ENCODE measurements around the gene CKAP5.

The CKAP5 gene

GRCh38 chr11:46836870-46837269, 9.2 kb downstream of the CKAP5 start:
- Histone ChIP-seq H3K79me2 (peaks cover 22% of the 10 kb centered on the region), H3K36me3 (ENCODE audit: control insufficient read depth, insufficient read depth, low read length) (no peaks in the 10 kb centered on the region)
- TF ChIP-seq CTCF (IDR thresholded peaks at IDR 0.05), result no peak

DNA sequence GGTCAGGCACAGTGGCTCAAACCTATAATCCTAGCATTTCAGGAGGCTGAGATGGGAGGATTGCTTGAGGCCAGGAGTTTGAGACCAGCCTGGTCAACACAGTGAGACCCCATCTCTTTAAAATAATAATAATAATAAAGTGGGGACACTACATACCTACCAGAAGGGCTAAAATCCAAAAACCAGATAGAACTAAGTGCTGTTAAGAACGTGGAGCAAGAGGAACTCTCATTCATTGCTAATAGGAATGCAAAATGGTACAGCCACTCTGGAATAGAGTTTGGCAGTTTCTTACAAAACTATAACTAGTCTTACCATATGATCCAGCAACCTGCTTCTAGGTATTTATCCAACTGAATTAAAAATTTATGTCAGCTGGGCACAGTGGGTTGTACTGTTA, 9.6 kb downstream of the CKAP5 start:
- Histone ChIP-seq H2AFZ (no peak overlapping the region), H3K36me3 (ENCODE audit: control insufficient read depth, insufficient read depth, low read length) (no peaks in the 10 kb centered on the region)
- TF ChIP-seq CTCF (IDR thresholded peaks at IDR 0.05), result no peak

More at GRCh38 chr11:46836870-46837269, 9.2 kb downstream of the CKAP5 start:
- Histone ChIP-seq H3K27ac (no peak overlapping the region), H3K9me3 (ENCODE audit: control insufficient read depth, low read length) (no peaks in the 10 kb centered on the region), H3K4me3 (ENCODE audit: low read depth, low read length) (no peak overlapping the region), H2AFZ (no peak overlapping the region), H3K27me3 (ENCODE audit: control insufficient read depth, insufficient read depth, low read length) (no peaks in the 10 kb centered on the region), H3K4me1 (no peaks in the 10 kb centered on the region), H3K9ac (no peak overlapping the region), H3K4me2 (ENCODE audit: low read length) (no peak overlapping the region)

GRCh38 chr11:46835897-46836296, 10.2 kb downstream of the CKAP5 start:
- no peaks in the 10 kb centered on the region for H3K27me3 ChIP-seq (ENCODE audit: control insufficient read depth, insufficient read depth, low read length)
- H3K79me2 ChIP-seq, result peaks cover 22% of the 10 kb centered on the region
- H3K4me3 ChIP-seq (ENCODE audit: low read depth, low read length), result no peak overlapping the region
- no peak overlapping the region for H3K27ac ChIP-seq
- no peaks in the 10 kb centered on the region for H3K4me1 ChIP-seq
- no peak for TF ChIP-seq CTCF (IDR thresholded peaks at IDR 0.05)
- no peak overlapping the region for H2AFZ ChIP-seq
- H3K9ac ChIP-seq, result no peak overlapping the region
- no peak overlapping the region for H3K4me2 ChIP-seq (ENCODE audit: low read length)
- H3K36me3 ChIP-seq (ENCODE audit: control insufficient read depth, insufficient read depth, low read length), result no peaks in the 10 kb centered on the region
- H3K9me3 ChIP-seq (ENCODE audit: control insufficient read depth, low read length), result no peaks in the 10 kb centered on the region

More for the DNA sequence above, 9.6 kb downstream of the CKAP5 start:
- Histone ChIP-seq H3K9ac (no peak overlapping the region), H3K4me2 (ENCODE audit: low read length) (no peak overlapping the region), H3K9me3 (ENCODE audit: control insufficient read depth, low read length) (no peaks in the 10 kb centered on the region), H3K27ac (no peak overlapping the region), H3K4me3 (ENCODE audit: low read depth, low read length) (no peak overlapping the region), H3K79me2 (peaks cover 22% of the 10 kb centered on the region), H3K27me3 (ENCODE audit: control insufficient read depth, insufficient read depth, low read length) (no peaks in the 10 kb centered on the region), H3K4me1 (no peaks in the 10 kb centered on the region)

DNA sequence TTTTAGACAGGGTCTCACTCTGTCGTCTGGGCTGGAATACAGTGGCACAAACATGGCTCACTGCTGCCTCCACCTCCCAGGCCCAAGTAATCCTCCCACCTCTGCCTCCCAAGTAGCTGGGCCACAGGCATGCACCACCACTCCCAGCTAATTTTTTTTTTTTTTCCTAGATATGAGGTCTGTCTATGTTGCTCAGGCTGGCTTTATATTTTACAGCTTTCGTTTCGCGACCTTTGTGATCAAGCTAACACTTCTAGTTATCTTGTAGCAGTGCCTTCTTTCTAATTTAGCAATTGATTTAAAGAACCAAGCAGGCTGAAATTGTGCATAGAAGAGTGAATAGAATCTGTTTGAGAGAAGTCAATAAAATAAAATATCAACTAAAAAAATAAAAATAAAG, 11.3 kb downstream of the CKAP5 start:
- no peak for TF ChIP-seq CTCF (IDR thresholded peaks at IDR 0.05)
- H3K9ac ChIP-seq, result no peak overlapping the region
- no peak overlapping the region for H3K4me3 ChIP-seq (ENCODE audit: low read depth, low read length)
- peaks cover 16% of the 10 kb centered on the region for H3K79me2 ChIP-seq
- no peak overlapping the region for H3K4me2 ChIP-seq (ENCODE audit: low read length)
- H2AFZ ChIP-seq, result no peak overlapping the region
- H3K27ac ChIP-seq, result no peak overlapping the region
- no peaks in the 10 kb centered on the region for H3K27me3 ChIP-seq (ENCODE audit: control insufficient read depth, insufficient read depth, low read length)
- no peaks in the 10 kb centered on the region for H3K9me3 ChIP-seq (ENCODE audit: control insufficient read depth, low read length)
- H3K4me1 ChIP-seq, result no peaks in the 10 kb centered on the region
- no peaks in the 10 kb centered on the region for H3K36me3 ChIP-seq (ENCODE audit: control insufficient read depth, insufficient read depth, low read length)

GRCh38 chr11:46832511-46833214, 13.4 kb downstream of the CKAP5 start:
- Histone ChIP-seq H3K4me3 (ENCODE audit: low read depth, low read length) (no peak overlapping the region), H3K27ac (no peak overlapping the region), H2AFZ (no peak overlapping the region), H3K4me2 (ENCODE audit: low read length) (no peak overlapping the region), H3K4me1 (no peaks in the 10 kb centered on the region), H3K79me2 (peaks cover 10% of the 10 kb centered on the region), H3K27me3 (ENCODE audit: control insufficient read depth, insufficient read depth, low read length) (no peaks in the 10 kb centered on the region), H3K9me3 (ENCODE audit: control insufficient read depth, low read length) (no peaks in the 10 kb centered on the region), H3K9ac (no peak overlapping the region), H3K36me3 (ENCODE audit: control insufficient read depth, insufficient read depth, low read length) (no peaks in the 10 kb centered on the region)
- no peak for TF ChIP-seq CTCF (IDR thresholded peaks at IDR 0.05)
